ENCODE data around the gene ERN1.

DNA sequence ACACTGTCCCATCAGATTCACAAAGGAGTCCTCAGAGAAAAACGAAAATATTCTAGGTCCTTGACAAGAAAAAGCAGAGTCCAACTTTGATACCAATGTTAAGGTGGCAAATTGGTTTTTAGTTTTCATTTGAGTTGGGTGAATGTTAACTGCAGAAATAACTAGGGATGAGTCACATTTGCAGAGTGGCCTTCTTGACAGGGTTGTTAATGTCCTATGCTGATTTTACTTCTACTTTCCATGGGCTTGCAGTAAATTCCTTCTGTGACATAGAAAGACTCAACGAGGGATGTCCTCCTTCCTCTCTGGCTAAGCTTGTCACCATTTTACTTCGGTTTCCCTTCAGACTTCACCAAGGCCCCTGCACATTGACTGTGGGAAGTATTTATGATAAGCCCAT lies 62.3 kb downstream of the ERN1 start:
- TF ChIP-seq POLR2A (IDR thresholded peaks at IDR 0.05; ENCODE audit: low read depth, low read length) (no peak), CTCF (IDR thresholded peaks at IDR 0.05; ENCODE audit: extremely low read depth in 1 of 2, insufficient read depth in 1 of 2, low read depth in 1 of 2, low read length in 2 of 2) (no peak)
